Measurements from ENCODE around the gene SFRP5. TPM values are rescaled to one million over a fixed set of nuclear protein-coding genes. Genes with fewer than 3 reads are reported as not detected.
A peak's percentile ranks its signal among the peaks of the same experiment; 100 is the strongest.

Gene SFRP5
- total RNA-seq, 5 donors from 2014 or later (not counting 1 experiment from before 2014, with no cell fraction given), result 0.76 to 3.1 (median 2.2) TPM

DNA sequence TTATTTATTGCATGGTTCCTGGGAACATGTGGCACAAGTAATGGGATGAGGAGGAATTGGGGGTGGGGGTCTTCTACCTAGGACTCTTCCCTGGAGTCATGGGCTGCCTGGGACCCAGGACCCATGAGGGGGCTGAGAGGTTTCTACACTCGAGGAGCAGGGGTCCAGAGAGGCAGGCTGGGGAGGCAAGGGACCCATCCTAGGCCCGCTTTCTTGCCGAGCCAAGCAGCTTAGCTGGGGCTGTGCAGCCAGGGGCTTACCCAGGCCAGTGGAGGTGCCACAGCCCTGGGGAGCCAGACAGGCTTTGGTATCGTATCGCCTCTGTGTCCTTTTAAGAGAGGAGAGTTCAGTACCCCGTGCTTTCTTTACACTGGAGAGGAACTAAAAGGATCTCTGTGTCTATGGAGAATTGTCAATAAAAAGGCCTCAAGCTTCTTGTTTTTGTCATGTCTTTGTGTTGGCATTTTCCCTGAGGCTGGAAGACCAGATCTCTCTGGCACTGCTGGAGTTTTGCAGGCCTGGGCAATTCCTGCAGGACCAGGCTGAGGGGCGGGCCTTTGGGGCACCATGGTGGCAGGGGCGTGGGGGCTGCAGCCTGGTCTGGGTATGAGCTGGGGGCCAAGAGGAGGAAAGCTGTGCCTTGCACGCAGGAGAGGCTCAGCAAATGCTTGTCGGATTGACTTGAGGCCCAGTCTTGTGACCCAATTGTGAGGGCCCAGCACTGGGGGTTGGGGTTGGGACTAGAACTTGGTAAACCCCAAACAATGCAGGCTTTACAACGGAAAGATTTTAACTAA, 11.1 kb downstream of the SFRP5 start:
- no peaks in the 10 kb centered on the region for H3K27me3 Mint-ChIP-seq
- ChIA-PET CTCF (interaction anchor here in 1 of 2 donors (2.3 kb wide), 1 partner anchor 109 kb away, joined by 11 read pairs; no protein-coding TSS in a partner anchor), POLR2A (interaction anchor here in 1 of 2 donors (0.6 kb wide), 1 partner anchor 116 kb away, joined by 3 read pairs; no protein-coding TSS in a partner anchor)
- peaks cover 30% of the 10 kb centered on the region for H3K36me3 Mint-ChIP-seq
- H3K4me3 Mint-ChIP-seq, result no peak overlapping the region
- Histone ChIP-seq H3K4me1 (ENCODE audit: control insufficient read depth in 1 of 2, extremely low read depth in 1 of 2, insufficient read depth in 2 of 2, low read length in 2 of 2) (no peaks in the 10 kb centered on the region), H3K36me3 (ENCODE audit: control insufficient read depth in 2 of 2, extremely low read depth in 1 of 2, insufficient read depth in 1 of 2, low read length in 1 of 2) (peaks cover 14 to 48% of the 10 kb centered on the region in 2 donors), H3K4me3 (ENCODE audit: control insufficient read depth in 1 of 2, extremely low read depth in 1 of 2, low read length in 1 of 2) (no peak overlapping the region), H3K27ac (ENCODE audit: low read length) (no peak overlapping the region), H3K9me3 (no peaks in the 10 kb centered on the region), H3K27me3 (replicated peaks in 1 of 2; ENCODE audit: control insufficient read depth in 2 of 2, extremely low read depth in 1 of 2, insufficient read depth in 2 of 2, low read length in 1 of 2) (no peaks in the 10 kb centered on the region)
- H3K9me3 Mint-ChIP-seq, result no peaks in the 10 kb centered on the region
- no peak for DNase-seq
- 95% methylated on average over 11 of the region's 11 CpGs for WGBS (ENCODE audit: insufficient coverage)
- no peaks in the 10 kb centered on the region for H3K4me1 Mint-ChIP-seq
- H3K27ac Mint-ChIP-seq, result peak overlapping the region in 1 of 2 donors; percentile 34
- ATAC-seq (replicated peaks in 1 of 4), result no peak

- Mint-ChIP-seq H3K36me3 (peaks cover 33% of the 10 kb centered on the region), H3K4me3 (no peak overlapping the region), H3K9me3 (no peaks in the 10 kb centered on the region), H3K27ac (no peak overlapping the region), H3K27me3 (no peaks in the 10 kb centered on the region), H3K4me1 (no peaks in the 10 kb centered on the region)
- Histone ChIP-seq H3K27ac (ENCODE audit: low read length) (no peak overlapping the region), H3K4me3 (ENCODE audit: control insufficient read depth in 1 of 2, extremely low read depth in 1 of 2, low read length in 1 of 2) (no peak overlapping the region), H3K4me1 (ENCODE audit: control insufficient read depth in 1 of 2, extremely low read depth in 1 of 2, insufficient read depth in 2 of 2, low read length in 2 of 2) (no peaks in the 10 kb centered on the region), H3K27me3 (replicated peaks in 1 of 2; ENCODE audit: control insufficient read depth in 2 of 2, extremely low read depth in 1 of 2, insufficient read depth in 2 of 2, low read length in 1 of 2) (no peaks in the 10 kb centered on the region), H3K9me3 (no peaks in the 10 kb centered on the region), H3K36me3 (ENCODE audit: control insufficient read depth in 2 of 2, extremely low read depth in 1 of 2, insufficient read depth in 1 of 2, low read length in 1 of 2) (peaks cover 17 to 55% of the 10 kb centered on the region in 2 donors)
- WGBS (ENCODE audit: insufficient coverage), result no CpG with 5 or more reads among the region's 5 CpGs
- ChIA-PET CTCF (interaction anchor here (0.5 to 2.3 kb wide), 2 partner anchors 110 to 286 kb away, joined by 3 to 11 read pairs; no protein-coding TSS in a partner anchor), POLR2A (no interaction called here)
- ATAC-seq (replicated peaks in 1 of 4) (no peak), DNase-seq (no peak)
These were observed 11.9 kb downstream of the SFRP5 start for GRCh38 chr10:97759946-97760345.

- no peak overlapping the region for H3K4me3 ChIP-seq (ENCODE audit: control insufficient read depth in 1 of 2, extremely low read depth in 1 of 2, low read length in 1 of 2)
- Mint-ChIP-seq H3K4me3 (no peak overlapping the region), H3K36me3 (peaks cover 38% of the 10 kb centered on the region), H3K4me1 (no peaks in the 10 kb centered on the region), H3K27ac (no peak overlapping the region), H3K9me3 (no peaks in the 10 kb centered on the region), H3K27me3 (no peaks in the 10 kb centered on the region)
- no peaks in the 10 kb centered on the region for H3K4me1 ChIP-seq (ENCODE audit: control insufficient read depth in 1 of 2, extremely low read depth in 1 of 2, insufficient read depth in 2 of 2, low read length in 2 of 2)
- ATAC-seq (replicated peaks in 1 of 4), result peak; percentile 62 to 71 (median 70)
- peak in 25 of 35 experiments; percentile 7 to 66 (median 35) for DNase-seq
- ChIA-PET POLR2A (no interaction called here), CTCF (interaction anchor here (0.5 to 2.3 kb wide), 3 partner anchors 110 to 285 kb away, joined by 3 to 11 read pairs (median 3); no protein-coding TSS in a partner anchor)
- no peaks in the 10 kb centered on the region for H3K9me3 ChIP-seq
- H3K36me3 ChIP-seq (ENCODE audit: control insufficient read depth in 2 of 2, extremely low read depth in 1 of 2, insufficient read depth in 1 of 2, low read length in 1 of 2), result peaks cover 23 to 61% of the 10 kb centered on the region in 2 donors
- no peaks in the 10 kb centered on the region for H3K27me3 ChIP-seq (replicated peaks in 1 of 2; ENCODE audit: control insufficient read depth in 2 of 2, extremely low read depth in 1 of 2, insufficient read depth in 2 of 2, low read length in 1 of 2)
- no peak overlapping the region for H3K27ac ChIP-seq (ENCODE audit: low read length)
- WGBS (ENCODE audit: insufficient coverage), result 56% methylated on average over 2 of the region's 5 CpGs
These were observed 12.5 kb downstream of the SFRP5 start for GRCh38 chr10:97759158-97759887.

DNA sequence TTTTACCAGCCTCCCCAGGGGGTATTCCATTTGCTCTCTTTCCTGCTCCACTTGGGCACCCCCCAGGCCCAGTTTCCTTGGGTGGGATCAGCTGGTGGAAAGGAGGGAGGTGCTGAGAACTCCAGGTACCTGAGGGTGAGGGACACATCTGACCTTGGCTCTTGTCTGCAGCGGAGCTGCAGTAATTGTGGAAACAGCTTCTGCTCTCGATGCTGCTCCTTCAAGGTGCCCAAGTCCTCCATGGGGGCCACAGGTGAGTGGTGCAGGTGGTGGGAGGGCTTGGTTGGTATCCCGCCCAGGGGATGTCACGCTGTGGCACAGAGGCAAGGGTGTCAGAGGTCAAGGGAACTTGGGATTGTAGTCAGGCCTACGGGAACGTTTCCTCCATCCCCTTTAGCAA, 14.3 kb downstream of the SFRP5 start:
- ChIA-PET CTCF (interaction anchor here in 1 of 2 donors (0.7 to 1.2 kb wide), 3 partner anchors 22 to 113 kb away, joined by 3 to 10 read pairs (median 3); no protein-coding TSS in a partner anchor), POLR2A (no interaction called here)
- Histone ChIP-seq H3K36me3 (ENCODE audit: control insufficient read depth in 2 of 2, extremely low read depth in 1 of 2, insufficient read depth in 1 of 2, low read length in 1 of 2) (peaks cover 21 to 77% of the 10 kb centered on the region in 2 donors), H3K4me3 (ENCODE audit: control insufficient read depth in 1 of 2, extremely low read depth in 1 of 2, low read length in 1 of 2) (no peak overlapping the region), H3K4me1 (ENCODE audit: control insufficient read depth in 1 of 2, extremely low read depth in 1 of 2, insufficient read depth in 2 of 2, low read length in 2 of 2) (no peaks in the 10 kb centered on the region), H3K9me3 (no peaks in the 10 kb centered on the region), H3K27ac (ENCODE audit: low read length) (no peak overlapping the region), H3K27me3 (replicated peaks in 1 of 2; ENCODE audit: control insufficient read depth in 2 of 2, extremely low read depth in 1 of 2, insufficient read depth in 2 of 2, low read length in 1 of 2) (no peaks in the 10 kb centered on the region)
- Mint-ChIP-seq H3K27me3 (no peaks in the 10 kb centered on the region), H3K9me3 (no peaks in the 10 kb centered on the region), H3K4me1 (no peaks in the 10 kb centered on the region), H3K36me3 (peaks cover 56% of the 10 kb centered on the region), H3K27ac (no peak overlapping the region), H3K4me3 (no peak overlapping the region)
- WGBS (ENCODE audit: insufficient coverage), result 92% methylated on average over 2 of the region's 6 CpGs
- no peak for DNase-seq
- ATAC-seq (replicated peaks in 1 of 4), result no peak

DNA sequence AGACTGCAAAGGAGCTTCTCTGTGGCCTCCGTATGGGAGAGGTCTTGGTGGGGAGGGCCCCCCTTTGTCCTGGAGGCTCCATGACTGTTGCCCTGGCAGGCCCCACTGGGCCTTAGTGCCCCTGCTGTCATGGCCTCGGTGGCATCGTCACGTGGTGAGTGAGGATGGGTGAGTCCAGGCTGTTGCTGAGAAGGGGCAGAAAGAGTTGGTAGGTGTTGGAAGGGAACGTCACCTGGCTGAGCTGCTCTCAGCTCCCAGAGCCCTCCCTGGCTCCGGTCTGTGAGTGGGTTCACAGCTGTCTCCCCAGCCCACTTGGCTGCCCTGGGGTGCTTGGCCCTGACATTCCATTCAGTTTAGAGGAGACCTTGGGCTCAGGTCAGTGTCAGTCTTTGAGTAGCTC, 16.1 kb downstream of the SFRP5 start:
- CTCF ChIA-PET, result no interaction called here
- WGBS (ENCODE audit: insufficient coverage), result 100% methylated on average over 5 of the region's 6 CpGs

GRCh38 chr10:97754726-97755125, 17.1 kb downstream of the SFRP5 start:
- Histone ChIP-seq H3K36me3 (ENCODE audit: control insufficient read depth in 2 of 2, extremely low read depth in 1 of 2, insufficient read depth in 1 of 2, low read length in 1 of 2) (peaks cover 18 to 90% of the 10 kb centered on the region in 2 donors), H3K27me3 (replicated peaks in 1 of 2; ENCODE audit: control insufficient read depth in 2 of 2, extremely low read depth in 1 of 2, insufficient read depth in 2 of 2, low read length in 1 of 2) (no peaks in the 10 kb centered on the region), H3K4me3 (ENCODE audit: control insufficient read depth in 1 of 2, extremely low read depth in 1 of 2, low read length in 1 of 2) (no peak overlapping the region), H3K4me1 (ENCODE audit: control insufficient read depth in 1 of 2, extremely low read depth in 1 of 2, insufficient read depth in 2 of 2, low read length in 2 of 2) (no peaks in the 10 kb centered on the region), H3K9me3 (no peaks in the 10 kb centered on the region), H3K27ac (ENCODE audit: low read length) (no peak overlapping the region)
- Mint-ChIP-seq H3K36me3 (peaks cover 59% of the 10 kb centered on the region), H3K4me1 (no peaks in the 10 kb centered on the region), H3K9me3 (no peaks in the 10 kb centered on the region), H3K27ac (no peak overlapping the region), H3K4me3 (no peak overlapping the region), H3K27me3 (no peaks in the 10 kb centered on the region)
- WGBS (ENCODE audit: insufficient coverage), result no CpG with 5 or more reads among the region's 4 CpGs
- POLR2A ChIA-PET, result no interaction called here
- CTCF ChIA-PET, result interaction anchor here in 1 of 2 donors (0.6 kb wide), 2 partner anchors 14 to 30 kb away, joined by 3 read pairs; no protein-coding TSS in a partner anchor
- DNase-seq (no peak), ATAC-seq (replicated peaks in 1 of 4) (no peak)

More for the DNA sequence above, 16.1 kb downstream of the SFRP5 start:
- Mint-ChIP-seq H3K9me3 (no peaks in the 10 kb centered on the region), H3K27me3 (no peaks in the 10 kb centered on the region), H3K4me1 (no peaks in the 10 kb centered on the region), H3K36me3 (peaks cover 55% of the 10 kb centered on the region), H3K4me3 (no peak overlapping the region), H3K27ac (no peak overlapping the region)
- POLR2A ChIA-PET, result no interaction called here
- Histone ChIP-seq H3K27ac (ENCODE audit: low read length) (no peak overlapping the region), H3K9me3 (no peaks in the 10 kb centered on the region), H3K27me3 (replicated peaks in 1 of 2; ENCODE audit: control insufficient read depth in 2 of 2, extremely low read depth in 1 of 2, insufficient read depth in 2 of 2, low read length in 1 of 2) (no peaks in the 10 kb centered on the region), H3K4me3 (ENCODE audit: control insufficient read depth in 1 of 2, extremely low read depth in 1 of 2, low read length in 1 of 2) (no peak overlapping the region), H3K4me1 (ENCODE audit: control insufficient read depth in 1 of 2, extremely low read depth in 1 of 2, insufficient read depth in 2 of 2, low read length in 2 of 2) (no peaks in the 10 kb centered on the region), H3K36me3 (ENCODE audit: control insufficient read depth in 2 of 2, extremely low read depth in 1 of 2, insufficient read depth in 1 of 2, low read length in 1 of 2) (peaks cover 16 to 90% of the 10 kb centered on the region in 2 donors)
- DNase-seq (no peak), ATAC-seq (replicated peaks in 1 of 4) (no peak)
